ENCODE measurements around the gene PLEKHG1. TPM values are rescaled to one million over a fixed set of nuclear protein-coding genes. Genes with fewer than 3 reads are reported as not detected.

The PLEKHG1 gene
- total and polyA plus RNA-seq, 2 donors (not counting 1 experiment from before 2014, with no cell fraction given) = 66.2 to 450 TPM

- no peaks in the 10 kb centered on the region for H3K9me3 Mint-ChIP-seq (ENCODE audit: insufficient read depth)
- Histone ChIP-seq H3K4me1 (ENCODE audit: control insufficient read depth in 2 of 2, insufficient read depth in 2 of 2, low read length in 2 of 2) (peaks cover 96% of the 10 kb centered on the region in 2 donors), H3K79me2 (ENCODE audit: control insufficient read depth, insufficient read depth, low read length) (peaks cover 91% of the 10 kb centered on the region), H4K20me1 (ENCODE audit: control insufficient read depth, insufficient read depth, low read length, poor library complexity, severe bottlenecking) (no peaks in the 10 kb centered on the region), H3K4me2 (replicated peaks; ENCODE audit: low read depth, low read length, poor library complexity, severe bottlenecking) (peak overlapping the region; percentile 65), H3K27me3 (replicated peaks in 1 of 4; ENCODE audit: control extremely low read depth in 1 of 4, control insufficient read depth in 3 of 4, insufficient read depth in 4 of 4, low read length in 3 of 4) (no peaks in the 10 kb centered on the region), H3K36me3 (replicated peaks in 1 of 2; ENCODE audit: control extremely low read depth in 1 of 2, control insufficient read depth in 1 of 2, extremely low read depth in 1 of 2, insufficient read depth in 2 of 2, low read length in 1 of 2) (peaks cover 5 to 7% of the 10 kb centered on the region in 2 experiments), H3K4me3 (ENCODE audit: control extremely low read depth in 1 of 5, extremely low read depth in 1 of 5, insufficient read depth in 1 of 5, low read depth in 2 of 5, low read length in 4 of 5) (no peak overlapping the region), H3K27ac (ENCODE audit: low read length in 2 of 2) (peak overlapping the region; percentile 96), H3K9ac (ENCODE audit: low read length) (no peak overlapping the region), H3K9me3 (ENCODE audit: control extremely low read depth in 1 of 3, control insufficient read depth in 2 of 3, insufficient read depth in 1 of 3, low read length in 2 of 3) (peaks cover 0 to 7% (median 0%) of the 10 kb centered on the region in 3 donors), H2AFZ (ENCODE audit: insufficient read depth, low read depth, low read length, poor library complexity, severe bottlenecking) (no peak overlapping the region)
- no peaks in the 10 kb centered on the region for H3K27me3 Mint-ChIP-seq
- DNase-seq (peak; percentile 34), ATAC-seq (ENCODE audit: low read depth) (no peak)
- H3K27ac Mint-ChIP-seq = peak overlapping the region; percentile 94
- intact Hi-C loops (cut with micrococcal nuclease) = no loop called here
- 70% methylated on average over 2 of the region's 5 CpGs for WGBS (ENCODE audit: insufficient coverage)
- ChIA-PET POLR2A (interaction anchor here (2.6 to 3.7 kb wide), 2 partner anchors 8 to 24 kb away, joined by 32 to 48 read pairs; partner anchors contain the start of gene PLEKHG1), CTCF (interaction anchor here (0.9 to 3.7 kb wide), 6 partner anchors 7 to 205 kb away, joined by 3 to 31 read pairs (median 10); partner anchors contain the start of gene PLEKHG1)
- peak overlapping the region; percentile 9 for H3K4me3 Mint-ChIP-seq
- no peak for TF ChIP-seq CTCF (IDR thresholded peaks at IDR 0.05)
- peaks cover 92% of the 10 kb centered on the region for H3K4me1 Mint-ChIP-seq
These were observed 24.5 kb downstream of the PLEKHG1 start for GRCh38 chr6:150624191-150624590.

GRCh38 chr6:150625927-150626326 lies 26.2 kb downstream of the PLEKHG1 start:
- intact Hi-C loops (cut with micrococcal nuclease) = no loop called here
- H3K4me3 ChIP-seq (ENCODE audit: control extremely low read depth in 1 of 5, extremely low read depth in 1 of 5, insufficient read depth in 1 of 5, low read depth in 2 of 5, low read length in 4 of 5) = no peak overlapping the region
- H2AFZ ChIP-seq (ENCODE audit: insufficient read depth, low read depth, low read length, poor library complexity, severe bottlenecking) = no peak overlapping the region
- DNase-seq (no peak), ATAC-seq (ENCODE audit: low read depth) (no peak)
- H3K79me2 ChIP-seq (ENCODE audit: control insufficient read depth, insufficient read depth, low read length) = peaks cover 91% of the 10 kb centered on the region
- CTCF ChIA-PET = no interaction called here
- Mint-ChIP-seq H3K9me3 (ENCODE audit: insufficient read depth) (no peaks in the 10 kb centered on the region), H3K27me3 (no peaks in the 10 kb centered on the region), H3K27ac (peak overlapping the region; percentile 91), H3K4me1 (peaks cover 88% of the 10 kb centered on the region), H3K4me3 (peak overlapping the region; percentile 64)
- peak overlapping the region; percentile 42 to 96 for H3K27ac ChIP-seq (ENCODE audit: low read length in 2 of 2)
- POLR2A ChIA-PET = no interaction called here
- H3K4me1 ChIP-seq (ENCODE audit: control insufficient read depth in 2 of 2, insufficient read depth in 2 of 2, low read length in 2 of 2) = peaks cover 92 to 94% of the 10 kb centered on the region in 2 donors
- H3K9me3 ChIP-seq (ENCODE audit: control extremely low read depth in 1 of 3, control insufficient read depth in 2 of 3, insufficient read depth in 1 of 3, low read length in 2 of 3) = peaks cover 0 to 7% (median 0%) of the 10 kb centered on the region in 3 donors
- no peak overlapping the region for H3K9ac ChIP-seq (ENCODE audit: low read length)
- H4K20me1 ChIP-seq (ENCODE audit: control insufficient read depth, insufficient read depth, low read length, poor library complexity, severe bottlenecking) = no peaks in the 10 kb centered on the region
- TF ChIP-seq CTCF (IDR thresholded peaks at IDR 0.05) = no peak
- no peak for TF ChIP-seq EZH2 (IDR thresholded peaks at IDR 0.05; ENCODE audit: borderline replicate concordance, insufficient read depth, low read depth, low read length, poor library complexity, severe bottlenecking)
- H3K27me3 ChIP-seq (replicated peaks in 1 of 4; ENCODE audit: control extremely low read depth in 1 of 4, control insufficient read depth in 3 of 4, insufficient read depth in 4 of 4, low read length in 3 of 4) = no peaks in the 10 kb centered on the region
- peaks cover 4 to 5% of the 10 kb centered on the region in 2 experiments for H3K36me3 ChIP-seq (replicated peaks in 1 of 2; ENCODE audit: control extremely low read depth in 1 of 2, control insufficient read depth in 1 of 2, extremely low read depth in 1 of 2, insufficient read depth in 2 of 2, low read length in 1 of 2)
- 98% methylated on average over 4 of the region's 4 CpGs for WGBS (ENCODE audit: insufficient coverage)
- H3K4me2 ChIP-seq (replicated peaks; ENCODE audit: low read depth, low read length, poor library complexity, severe bottlenecking) = no peak overlapping the region
